Head of caudate nucleus (tissue), 42 donors: ENCODE measurements around the gene HS3ST3B1.
A peak's percentile ranks its signal among the peaks of the same experiment; 100 is the strongest.

Source experiments
- DNase-seq, 42 donors: peaks; one replicate each; pipeline versions ENCODE4 v3.0.0 to v3.0.0-alpha.2; 2020 to 2021; ENCODE audit warnings: mixed read lengths in 7 of 42
- intact Hi-C: fragments of 100-400 bp; cut with DNase I; formaldehyde crosslinking; loops from one replicate; pipeline ENCODE4 v1.15.0; 2022

Gene HS3ST3B1

GRCh38 chr17:14300575-14301278, at the start of gene HS3ST3B1:
HS3ST3B1 (plus strand) TSS chr17:14301081; CDS start chr17:14301519, 438 bp downstream.
- peak; percentile 43 to 92 (median 78) for DNase-seq

GRCh38 chr17:14261406-14261805, 39.5 kb upstream of the HS3ST3B1 start:
- intact Hi-C loops = no loop called here
- no peak for DNase-seq

More at GRCh38 chr17:14300575-14301278, at the start of gene HS3ST3B1:
- intact Hi-C loops = loop anchor here (5.0 kb wide), 1 partner anchor 708 kb away; no protein-coding TSS in a partner anchor

- intact Hi-C loops = no loop called here
Observed at GRCh38 chr17:14268264-14268663, 32.6 kb upstream of the HS3ST3B1 start.

GRCh38 chr17:14269473-14269872, 31.4 kb upstream of the HS3ST3B1 start:
- intact Hi-C loops = no loop called here
- no peak for DNase-seq

More at GRCh38 chr17:14268264-14268663, 32.6 kb upstream of the HS3ST3B1 start:
- no peak for DNase-seq

DNA sequence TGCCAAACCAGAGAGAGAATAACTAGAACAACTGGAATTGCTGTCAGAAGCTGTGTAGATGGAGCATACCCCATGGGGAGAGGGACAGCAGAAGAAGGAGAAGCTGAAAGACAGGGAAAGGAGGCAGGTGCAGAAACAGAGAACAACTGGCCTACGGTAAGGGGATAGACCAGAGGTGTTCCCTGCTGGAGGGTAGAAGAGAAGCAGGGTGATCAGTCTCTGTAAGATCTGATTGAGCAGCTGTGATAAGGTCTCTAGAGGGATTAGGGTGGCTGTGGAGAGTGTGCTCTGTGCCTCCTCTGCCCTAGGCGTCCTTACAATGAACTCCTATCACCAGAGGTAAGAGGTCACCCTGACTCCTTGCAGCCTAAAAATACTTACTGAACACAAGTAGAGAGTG, 30.4 kb upstream of the HS3ST3B1 start:
- no peak for DNase-seq
- intact Hi-C loops = no loop called here

DNA sequence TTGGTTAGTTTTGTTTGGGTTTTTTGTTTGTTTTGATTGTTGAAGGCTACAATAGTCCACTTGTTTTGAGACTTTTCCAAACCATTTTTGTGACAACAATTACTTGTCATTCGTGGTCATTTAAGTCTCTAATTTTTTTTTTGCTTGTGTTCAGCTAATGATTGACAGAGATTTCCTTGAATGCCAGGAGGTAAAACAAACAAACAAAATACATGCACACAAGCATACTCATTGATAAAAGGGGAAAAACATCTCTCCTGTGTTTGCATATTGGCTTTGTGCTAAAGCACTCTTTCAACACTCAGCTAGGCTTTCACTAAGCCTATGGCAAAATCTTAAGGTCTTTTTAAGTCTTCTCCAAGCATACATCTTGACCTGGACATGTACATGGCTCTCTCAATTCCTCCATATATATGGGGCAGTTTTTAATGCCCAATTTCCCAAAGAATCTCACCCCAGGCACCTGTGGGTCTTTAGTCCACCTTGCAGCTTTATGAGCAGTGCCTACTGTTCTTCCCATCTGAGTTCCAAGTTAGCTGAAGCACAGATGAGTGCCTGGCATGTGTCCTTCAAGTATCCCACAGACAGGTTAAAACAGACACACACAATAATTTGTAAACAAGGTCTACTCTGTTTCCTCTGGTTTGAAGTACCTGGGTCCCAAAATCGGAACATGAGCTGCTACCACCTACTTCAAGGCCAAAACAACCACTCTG, 24.2 kb upstream of the HS3ST3B1 start:
- DNase-seq = no peak
- intact Hi-C loops = no loop called here

DNA sequence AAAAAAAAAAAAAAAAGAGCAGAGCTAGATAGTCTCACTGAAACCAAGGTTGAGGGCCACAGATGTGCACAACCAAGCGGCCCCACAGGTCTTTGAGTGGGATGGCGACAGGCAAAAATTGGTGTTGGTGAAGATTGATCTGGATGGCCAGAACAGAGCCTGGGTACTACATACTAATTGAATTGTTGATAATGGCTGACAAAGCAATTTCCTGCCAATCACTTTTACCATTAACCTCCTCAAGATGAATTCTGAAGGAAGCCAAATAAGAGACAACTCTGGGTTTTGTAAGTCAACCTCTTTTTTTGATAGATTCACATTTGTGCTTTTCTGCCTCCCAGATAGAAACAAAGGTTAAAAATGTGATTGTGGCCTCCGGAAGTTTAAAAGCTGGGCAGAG, 19.4 kb upstream of the HS3ST3B1 start:
- no peak for DNase-seq
- intact Hi-C loops = no loop called here

DNA sequence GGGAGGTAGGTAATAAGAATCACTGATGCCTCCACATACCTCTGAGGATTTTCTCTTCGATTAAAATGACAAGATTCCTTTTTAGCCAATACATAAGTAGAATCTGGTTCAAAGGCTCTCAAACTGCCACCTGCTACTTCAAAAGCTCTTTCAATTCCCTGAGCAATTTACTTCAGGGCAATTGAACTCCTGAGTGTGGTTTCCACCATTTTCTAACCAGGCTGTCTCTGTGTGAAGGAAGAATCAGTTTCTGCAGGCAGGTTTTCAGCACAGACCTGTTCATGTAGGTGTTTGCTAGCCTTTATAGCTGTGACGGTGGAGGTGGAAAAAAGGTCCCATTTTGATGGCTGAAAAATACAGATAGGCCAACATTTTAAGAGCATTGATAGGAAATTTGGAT, 18.2 kb upstream of the HS3ST3B1 start:
- intact Hi-C loops = no loop called here
- DNase-seq = no peak

- no peak for DNase-seq
- intact Hi-C loops = no loop called here
Observed at GRCh38 chr17:14289162-14289561, 11.7 kb upstream of the HS3ST3B1 start.

DNA sequence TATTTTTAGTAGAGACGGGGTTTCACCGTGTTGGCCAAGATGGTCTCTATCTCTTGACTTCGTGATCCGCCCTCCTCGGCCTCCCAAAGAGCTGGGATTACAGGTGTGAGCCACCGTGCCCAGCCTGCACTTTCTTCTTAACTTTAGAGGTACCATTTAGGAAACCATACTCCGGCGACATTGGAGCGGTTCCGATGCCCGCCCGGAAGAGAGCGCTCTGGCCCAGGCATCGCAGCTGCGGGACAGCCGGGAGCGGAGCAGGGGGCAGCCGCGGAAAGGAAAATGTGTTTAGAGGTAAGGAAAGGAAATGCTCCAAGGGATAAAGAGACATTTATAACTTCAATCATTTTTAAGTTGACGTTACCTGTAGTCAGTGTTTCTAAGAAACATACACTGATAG, 6.0 kb upstream of the HS3ST3B1 start:
- intact Hi-C loops = no loop called here
- DNase-seq = peak in 1 of 42 donors; percentile 17

- intact Hi-C loops = no loop called here
- peak in 1 of 42 donors; percentile 21 for DNase-seq
Observed at GRCh38 chr17:14295676-14296075, 5.2 kb upstream of the HS3ST3B1 start.

GRCh38 chr17:14296166-14296910, 4.5 kb upstream of the HS3ST3B1 start:
- DNase-seq = peak in 2 of 42 donors; percentile 16 to 18
- intact Hi-C loops = no loop called here

- intact Hi-C loops = no loop called here
- DNase-seq = peak in 2 of 42 donors; percentile 13 to 25
Observed at GRCh38 chr17:14297161-14297851, 3.6 kb upstream of the HS3ST3B1 start.

- intact Hi-C loops = no loop called here
- DNase-seq = peak in 2 of 42 donors; percentile 27 to 29
Observed at GRCh38 chr17:14298221-14298946, 2.5 kb upstream of the HS3ST3B1 start.

DNA sequence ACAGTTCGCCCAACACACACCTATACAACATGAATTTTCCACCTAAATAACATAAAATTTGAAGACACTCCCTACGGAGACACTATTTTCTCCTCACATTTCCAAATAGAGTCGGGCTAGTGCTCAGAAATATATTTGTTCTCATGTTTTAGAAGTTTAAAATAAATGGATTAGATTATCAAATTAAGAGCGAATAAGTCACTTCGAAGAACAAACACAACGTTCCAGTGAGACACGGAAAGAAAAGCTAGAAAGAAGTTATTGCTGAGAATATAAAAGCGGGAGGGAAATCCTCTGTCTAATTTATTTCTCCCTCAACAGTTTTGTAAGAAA, 2.0 kb upstream of the HS3ST3B1 start:
- intact Hi-C loops = no loop called here
- no peak for DNase-seq

- DNase-seq = peak in 2 of 42 donors; percentile 37 to 42
- intact Hi-C loops = loop anchor here (5.0 kb wide), 1 partner anchor 707 kb away; no protein-coding TSS in a partner anchor
Observed at GRCh38 chr17:14299280-14300141, 1.4 kb upstream of the HS3ST3B1 start.

GRCh38 chr17:14301279-14302090, 604 bp downstream of the HS3ST3B1 start:
- intact Hi-C loops = loop anchor here (5.0 kb wide), 1 partner anchor 709 kb away; no protein-coding TSS in a partner anchor
- DNase-seq = peak in 3 of 42 donors; percentile 13 to 34 (median 21)
